Activated CD4-positive, alpha-beta T cell treated with anti-CD3 and anti-CD28 coated beads for 36 hours (primary cell): Measurements from ENCODE around the gene SPAG8. TPM values are rescaled to one million over a fixed set of nuclear protein-coding genes. Genes with fewer than 3 reads are reported as not detected.
A peak's percentile ranks its signal among the peaks of the same experiment; 100 is the strongest.

Experiments
- ATAC-seq: fragments of 200-7000 bp; cut with Tn5 transposase; one replicate; pipeline ENCODE4 v1.10.0; 2021; ENCODE audit warnings: mild to moderate bottlenecking, moderate library complexity
- CTCF ChIA-PET: fragments of 350-600 bp; sonication (Branson Sonifier 250); formaldehyde crosslinking; loops from one replicate; lab custom pipeline; 2021; ENCODE audit warnings: antibody characterized with exemption; lab: Charles Lee
- POLR2A ChIA-PET: fragments of 350-600 bp; sonication (Branson Sonifier 250); formaldehyde crosslinking; loops from one replicate; lab custom pipeline; 2021; ENCODE audit warnings: antibody characterized with exemption, inconsistent platforms; lab: Charles Lee
- DNase-seq: peaks from one replicate; pipeline ENCODE4 v3.0.0-alpha.2; 2020
- H3K27ac Mint-ChIP-seq: one replicate; pipeline ENCODE4 v1.8.0; 2021; ENCODE audit warnings: mixed read lengths
- H3K27me3 Mint-ChIP-seq: one replicate; pipeline ENCODE4 v1.8.0; 2021; ENCODE audit warnings: mixed read lengths
- H3K36me3 Mint-ChIP-seq: one replicate; pipeline ENCODE4 v1.8.0; 2021; ENCODE audit warnings: low read depth, mixed read lengths
- H3K4me1 Mint-ChIP-seq: one replicate; pipeline ENCODE4 v1.8.0; 2021; ENCODE audit warnings: mixed read lengths
- H3K4me3 Mint-ChIP-seq: one replicate; pipeline ENCODE4 v1.8.0; 2021; ENCODE audit warnings: mild to moderate bottlenecking, moderate library complexity, mixed read lengths
- H3K9me3 Mint-ChIP-seq: one replicate; pipeline ENCODE4 v1.8.0; 2021; ENCODE audit warnings: low read depth, mixed read lengths
- intact Hi-C, 2 experiments: fragments of 100-400 bp; cut with DNase I in 1 of 2; cut with micrococcal nuclease in 1 of 2; formaldehyde crosslinking; loops; one replicate each; pipeline versions ENCODE4 v1.14.2 to v1.15.1; 2022 to 2024; cut with DNase I, micrococcal nuclease
- total RNA-seq, 2 experiments: library from RNA; stranded (reverse); gene quantifications; one replicate each; pipeline ENCODE4 v1.2.3, GENCODE V29; 2021

SPAG8 gene, protein sequence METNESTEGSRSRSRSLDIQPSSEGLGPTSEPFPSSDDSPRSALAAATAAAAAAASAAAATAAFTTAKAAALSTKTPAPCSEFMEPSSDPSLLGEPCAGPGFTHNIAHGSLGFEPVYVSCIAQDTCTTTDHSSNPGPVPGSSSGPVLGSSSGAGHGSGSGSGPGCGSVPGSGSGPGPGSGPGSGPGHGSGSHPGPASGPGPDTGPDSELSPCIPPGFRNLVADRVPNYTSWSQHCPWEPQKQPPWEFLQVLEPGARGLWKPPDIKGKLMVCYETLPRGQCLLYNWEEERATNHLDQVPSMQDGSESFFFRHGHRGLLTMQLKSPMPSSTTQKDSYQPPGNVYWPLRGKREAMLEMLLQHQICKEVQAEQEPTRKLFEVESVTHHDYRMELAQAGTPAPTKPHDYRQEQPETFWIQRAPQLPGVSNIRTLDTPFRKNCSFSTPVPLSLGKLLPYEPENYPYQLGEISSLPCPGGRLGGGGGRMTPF
- total RNA-seq = 1 to 10 TPM in 1 of 2 experiments, under 1 TPM in 1; 0.85 to 1.7 TPM

DNA sequence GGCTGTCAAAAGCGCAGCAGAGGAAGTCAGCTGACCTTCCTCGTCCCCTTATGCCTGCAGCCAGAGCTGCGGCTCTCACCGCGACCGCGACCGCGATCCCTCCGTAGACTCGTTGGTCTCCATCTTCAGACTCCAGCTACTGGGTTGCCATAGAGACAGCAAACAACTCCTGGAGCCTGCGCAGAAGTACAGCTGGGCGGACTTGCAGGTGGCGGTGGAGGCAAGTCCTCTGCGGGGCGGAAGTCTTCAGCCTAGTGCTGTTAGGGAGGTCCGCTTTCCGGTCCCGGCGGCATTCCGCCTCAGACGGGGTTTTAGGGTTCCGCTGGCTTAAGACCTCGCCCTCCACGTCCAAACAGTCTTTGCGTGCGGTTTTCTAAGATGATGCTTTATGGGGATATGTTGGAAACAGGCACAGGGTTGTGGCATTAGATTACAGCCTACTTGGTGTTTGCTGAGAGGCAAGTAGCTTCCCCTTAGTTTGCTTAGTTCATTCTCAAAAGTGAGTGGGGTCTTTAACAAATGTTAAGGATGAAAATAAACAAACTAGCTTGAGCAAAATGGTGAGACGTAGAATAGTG is at the start of gene SPAG8:
Gene SPAG8 (minus strand): TSS at position 238 of the 578 bp plus-strand sequence. CDS start 115 bp downstream, at position 123.
- DNase-seq (peak; percentile 95), ATAC-seq (peak; percentile 70)
- H3K4me3 Mint-ChIP-seq = peak within 1 kb of the TSS; percentile 76
- intact Hi-C loops = loop anchor here (1.0 to 10.0 kb wide), 9 partner anchors 63 to 1653 kb away; partner anchors contain the start of genes ATOSB (in 1 of the 2), CCDC107 (in 1 of the 2), CCL27 (in 1 of the 2) and CREB3 (in 1 of the 2)
- peaks cover 33% of the 10 kb centered on the region for H3K4me1 Mint-ChIP-seq
- H3K36me3 Mint-ChIP-seq = peaks cover 10% of the 10 kb centered on the region
- CTCF ChIA-PET = interaction anchor here (0.6 to 3.2 kb wide), 16 partner anchors 15 to 377 kb away, joined by 3 to 16 read pairs (median 4); partner anchors contain the start of genes CREB3, GBA2, RGP1 and TLN1
- peaks cover 2% of the 10 kb centered on the region for H3K9me3 Mint-ChIP-seq
- H3K27me3 Mint-ChIP-seq = no peaks in the 10 kb centered on the region
- POLR2A ChIA-PET = no interaction called here
- H3K27ac Mint-ChIP-seq = peak within 1 kb of the TSS; percentile 90

DNA sequence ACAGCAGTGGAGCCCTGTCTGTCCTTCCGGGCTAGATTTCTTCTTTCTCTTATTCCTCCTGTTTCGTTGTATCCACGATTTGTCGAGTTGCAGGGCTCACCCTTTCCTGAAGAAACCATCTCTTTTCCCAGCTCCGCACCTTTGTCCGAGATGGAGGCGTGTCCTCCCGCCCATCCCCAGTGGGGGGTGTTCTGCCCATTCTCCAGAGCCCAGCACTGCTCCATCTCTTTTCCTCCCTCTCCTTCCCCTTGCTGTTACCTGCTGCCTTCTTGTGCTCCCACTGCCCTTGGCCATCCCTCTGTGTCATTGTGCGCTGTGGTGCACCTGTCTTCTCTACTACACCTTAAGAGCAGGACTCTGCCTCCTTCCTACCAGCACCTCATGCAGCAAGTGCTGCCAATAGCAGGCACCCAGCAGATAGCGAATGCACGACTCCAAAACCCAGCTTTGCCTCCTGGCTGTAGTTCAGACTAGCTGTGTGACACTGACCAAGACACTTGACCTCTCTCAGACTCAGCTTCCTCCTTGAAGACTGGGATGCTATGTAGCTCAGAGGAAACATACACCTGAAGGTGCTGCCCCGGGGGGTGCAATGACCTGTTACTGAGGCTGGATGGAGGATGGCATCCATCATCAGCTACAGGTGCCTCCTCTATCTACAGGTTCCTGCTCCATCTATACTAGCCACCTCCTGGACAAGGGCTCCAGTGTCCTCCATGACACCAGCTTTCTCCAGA is 49.3 kb upstream of the SPAG8 start:
- Mint-ChIP-seq H3K4me1 (no peaks in the 10 kb centered on the region), H3K27ac (no peak overlapping the region), H3K9me3 (no peaks in the 10 kb centered on the region), H3K4me3 (no peak overlapping the region), H3K36me3 (no peaks in the 10 kb centered on the region), H3K27me3 (peaks cover 5% of the 10 kb centered on the region)
- DNase-seq (no peak), ATAC-seq (no peak)
- POLR2A ChIA-PET = no interaction called here
- intact Hi-C loops = no loop called here
- CTCF ChIA-PET = interaction anchor here (0.6 to 2.5 kb wide), 5 partner anchors 17 to 167 kb away, joined by 3 to 8 read pairs (median 3); no protein-coding TSS in a partner anchor

DNA sequence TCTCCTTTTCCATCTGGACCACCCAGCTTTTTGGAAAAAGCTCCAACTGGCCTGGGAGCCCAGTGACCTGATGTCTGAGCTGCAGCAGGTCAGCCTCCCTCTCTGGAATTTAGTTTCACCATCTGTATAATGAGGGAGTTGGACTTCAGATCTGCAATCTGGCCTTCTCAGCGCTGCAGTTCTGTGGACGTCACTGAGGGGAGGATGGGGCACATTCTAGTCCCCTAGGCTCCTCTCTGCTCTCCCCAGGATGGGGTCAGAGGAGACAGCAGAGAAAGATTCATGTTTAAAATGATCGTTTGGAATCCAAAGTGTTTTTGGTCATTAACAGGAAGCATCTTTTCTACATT is 47.9 kb upstream of the SPAG8 start:
- Mint-ChIP-seq H3K4me3 (no peak overlapping the region), H3K36me3 (no peaks in the 10 kb centered on the region), H3K4me1 (no peaks in the 10 kb centered on the region), H3K9me3 (no peaks in the 10 kb centered on the region), H3K27me3 (peaks cover 5% of the 10 kb centered on the region), H3K27ac (no peak overlapping the region)
- intact Hi-C loops = no loop called here
- POLR2A ChIA-PET = interaction anchor here (0.6 kb wide), 1 partner anchor 699 kb away, joined by 3 read pairs; no protein-coding TSS in a partner anchor
- no peak for ATAC-seq
- CTCF ChIA-PET = interaction anchor here (0.6 to 1.0 kb wide), 3 partner anchors 16 to 139 kb away, joined by 3 to 4 read pairs (median 3); no protein-coding TSS in a partner anchor
- DNase-seq = no peak

DNA sequence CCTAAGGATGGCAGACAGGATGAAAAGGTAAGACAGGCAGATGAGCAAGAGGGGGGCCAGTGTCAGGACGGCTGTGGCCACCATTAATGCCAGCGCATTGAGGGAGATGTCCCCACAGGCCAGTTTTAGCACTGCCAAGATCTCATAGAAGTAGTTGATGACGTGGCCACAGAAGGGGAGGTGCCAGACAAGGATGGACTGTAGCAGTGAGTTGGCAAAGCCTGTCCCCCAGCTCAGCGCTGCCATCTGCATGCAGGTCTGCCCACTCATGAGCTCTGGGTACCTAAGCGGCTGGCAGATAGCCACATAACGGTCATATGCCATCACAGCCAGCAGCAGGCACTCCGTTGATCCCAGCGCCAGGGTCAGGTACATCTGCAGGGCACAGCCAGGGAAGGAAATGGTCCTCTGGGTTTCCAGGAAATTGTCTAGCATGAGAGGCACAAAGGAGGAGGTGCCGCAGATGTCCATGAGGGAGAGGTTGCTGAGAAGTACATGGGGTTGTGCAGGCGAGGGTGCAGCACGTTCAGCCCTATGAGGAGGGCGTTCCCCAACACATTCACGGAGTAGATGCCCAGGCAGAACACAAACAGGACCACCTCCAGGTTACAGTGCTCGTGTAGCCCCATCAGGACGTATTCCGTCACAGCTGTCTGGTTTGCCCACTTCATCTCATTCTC is 47.4 kb upstream of the SPAG8 start:
- ATAC-seq (peak; percentile 74), DNase-seq (peak; percentile 45)
- ChIA-PET CTCF (interaction anchor here (0.6 to 1.0 kb wide), 3 partner anchors 19 to 140 kb away, joined by 3 to 4 read pairs (median 3); no protein-coding TSS in a partner anchor), POLR2A (interaction anchor here (0.6 kb wide), 1 partner anchor 698 kb away, joined by 3 read pairs; no protein-coding TSS in a partner anchor)
- no peaks in the 10 kb centered on the region for H3K9me3 Mint-ChIP-seq
- H3K4me3 Mint-ChIP-seq = no peak overlapping the region
- H3K4me1 Mint-ChIP-seq = no peaks in the 10 kb centered on the region
- intact Hi-C loops = no loop called here
- H3K36me3 Mint-ChIP-seq = no peaks in the 10 kb centered on the region
- H3K27ac Mint-ChIP-seq = no peak overlapping the region
- peaks cover 5% of the 10 kb centered on the region for H3K27me3 Mint-ChIP-seq

DNA sequence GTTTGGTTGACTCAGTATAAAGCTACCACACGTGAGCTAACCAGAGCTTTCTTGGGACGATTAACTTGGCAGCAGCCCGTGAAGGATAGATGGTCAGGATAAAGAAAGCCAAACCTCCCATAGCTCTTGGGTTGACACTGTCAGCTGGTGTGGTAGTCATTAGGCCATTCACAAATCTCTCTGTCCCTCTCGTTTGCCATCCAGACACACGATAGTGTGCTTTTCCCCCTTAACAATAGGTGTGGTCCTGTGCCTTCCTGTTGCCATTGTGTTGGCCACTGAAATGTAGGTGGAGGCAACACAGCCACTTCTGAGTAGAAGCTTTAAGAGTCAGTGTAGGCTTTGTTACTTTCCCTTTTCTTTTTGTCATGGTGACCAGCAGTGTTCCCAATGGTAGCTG is 46.4 kb upstream of the SPAG8 start:
- Mint-ChIP-seq H3K9me3 (no peaks in the 10 kb centered on the region), H3K27me3 (peaks cover 5% of the 10 kb centered on the region), H3K27ac (no peak overlapping the region), H3K36me3 (no peaks in the 10 kb centered on the region), H3K4me1 (no peaks in the 10 kb centered on the region), H3K4me3 (no peak overlapping the region)
- intact Hi-C loops = no loop called here
- ChIA-PET POLR2A (no interaction called here), CTCF (interaction anchor here (0.6 to 2.4 kb wide), 7 partner anchors 20 to 247 kb away, joined by 3 to 10 read pairs (median 5); no protein-coding TSS in a partner anchor)
- no peak for DNase-seq
- ATAC-seq = no peak

DNA sequence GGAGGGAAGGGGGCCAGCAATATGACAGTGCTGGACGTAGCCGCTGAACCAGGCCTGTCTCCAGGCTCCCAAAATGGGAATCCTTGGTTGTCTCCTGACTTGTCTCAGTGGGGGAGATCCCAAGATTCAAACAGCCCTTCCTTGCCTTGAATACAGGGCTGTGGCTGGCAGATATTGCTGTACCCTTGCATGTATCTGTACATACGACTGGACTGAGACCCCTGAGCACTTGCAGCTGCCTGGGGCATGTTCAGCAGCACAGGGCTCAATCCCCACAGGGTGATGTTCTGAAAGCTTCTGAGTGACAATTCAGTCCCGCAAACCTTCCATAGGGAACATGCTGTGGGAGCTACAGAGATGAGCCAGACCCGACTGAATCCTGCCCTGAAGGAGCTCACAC is 44.8 kb upstream of the SPAG8 start:
- H3K36me3 Mint-ChIP-seq = no peaks in the 10 kb centered on the region
- ChIA-PET CTCF (interaction anchor here (0.7 to 2.4 kb wide), 7 partner anchors 25 to 82 kb away, joined by 3 to 10 read pairs (median 4); no protein-coding TSS in a partner anchor), POLR2A (no interaction called here)
- no peak overlapping the region for H3K27ac Mint-ChIP-seq
- intact Hi-C loops = no loop called here
- H3K27me3 Mint-ChIP-seq = peaks cover 5% of the 10 kb centered on the region
- DNase-seq (no peak), ATAC-seq (no peak)
- no peak overlapping the region for H3K4me3 Mint-ChIP-seq
- H3K9me3 Mint-ChIP-seq = no peaks in the 10 kb centered on the region
- no peaks in the 10 kb centered on the region for H3K4me1 Mint-ChIP-seq

DNA sequence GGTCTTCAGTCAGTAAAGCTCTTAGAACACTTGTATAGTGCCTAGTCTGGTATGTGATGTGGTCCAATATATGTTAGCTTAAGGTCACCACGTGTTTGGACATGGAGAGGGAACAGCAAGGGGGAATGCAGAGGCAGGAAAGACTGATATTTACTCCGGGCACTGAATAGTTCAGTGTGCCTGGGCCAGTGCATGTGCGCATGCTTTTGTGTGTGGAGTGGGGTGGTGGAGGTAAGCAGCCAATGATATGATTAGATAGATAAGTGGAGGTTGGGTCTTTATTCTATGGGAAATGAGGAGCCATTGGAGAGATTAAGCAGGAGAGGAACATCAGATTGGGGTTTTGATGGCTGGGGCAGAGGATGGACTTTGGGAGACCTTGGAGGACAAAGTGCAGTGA is 44.1 kb upstream of the SPAG8 start:
- POLR2A ChIA-PET = interaction anchor here (0.6 kb wide), 1 partner anchor 83 kb away, joined by 4 read pairs; no protein-coding TSS in a partner anchor

DNA sequence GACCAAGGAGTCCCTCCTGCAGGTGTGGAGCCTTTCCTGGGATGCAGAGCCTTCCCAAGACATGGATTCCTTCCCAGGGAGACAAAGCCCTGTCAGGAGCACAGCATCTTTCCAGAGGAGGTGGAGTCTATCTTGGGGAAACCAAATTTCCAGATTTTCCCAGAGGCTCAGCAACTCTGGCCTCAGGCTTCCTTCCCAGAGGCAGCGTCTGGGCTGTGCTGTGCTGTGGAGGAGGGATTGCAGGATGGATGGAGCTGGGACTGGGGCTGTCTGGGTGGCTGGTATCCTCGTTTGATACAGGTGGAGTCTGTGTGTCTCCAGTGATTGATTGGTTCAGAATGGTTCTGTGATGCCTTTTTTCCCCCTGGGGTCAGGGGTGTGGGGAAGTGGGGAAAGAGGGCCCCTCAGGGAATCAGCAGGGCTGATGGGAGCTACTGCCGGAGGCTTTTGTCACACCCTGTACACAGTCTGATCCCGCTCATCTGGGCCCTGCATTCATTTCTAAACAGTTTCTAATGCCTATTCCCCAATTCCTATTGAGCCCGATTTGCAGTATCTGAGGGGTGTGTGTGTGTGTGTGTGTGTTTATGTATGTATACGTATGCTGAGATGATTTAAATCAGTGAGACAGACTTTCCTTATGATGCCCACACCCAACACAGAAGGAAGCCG is 42.2 kb upstream of the SPAG8 start:
- CTCF ChIA-PET = interaction anchor here (0.7 to 1.3 kb wide), 2 partner anchors 29 to 164 kb away, joined by 3 read pairs; no protein-coding TSS in a partner anchor
- Mint-ChIP-seq H3K27me3 (no peaks in the 10 kb centered on the region), H3K9me3 (no peaks in the 10 kb centered on the region), H3K4me1 (no peaks in the 10 kb centered on the region), H3K36me3 (no peaks in the 10 kb centered on the region), H3K4me3 (no peak overlapping the region), H3K27ac (no peak overlapping the region)
- intact Hi-C loops = loop anchor here in 1 of 2 experiments (5.0 kb wide), 1 partner anchor 38 kb away; no protein-coding TSS in a partner anchor
- POLR2A ChIA-PET = no interaction called here
- ATAC-seq (no peak), DNase-seq (no peak)

More for the DNA sequence above, 44.1 kb upstream of the SPAG8 start:
- intact Hi-C loops = no loop called here
- CTCF ChIA-PET = interaction anchor here (0.7 to 1.8 kb wide), 4 partner anchors 26 to 81 kb away, joined by 3 to 4 read pairs (median 4); no protein-coding TSS in a partner anchor
- no peak for DNase-seq
- Mint-ChIP-seq H3K36me3 (no peaks in the 10 kb centered on the region), H3K4me1 (no peaks in the 10 kb centered on the region), H3K9me3 (no peaks in the 10 kb centered on the region), H3K27ac (no peak overlapping the region), H3K4me3 (no peak overlapping the region), H3K27me3 (peaks cover 1% of the 10 kb centered on the region)
- ATAC-seq = no peak

DNA sequence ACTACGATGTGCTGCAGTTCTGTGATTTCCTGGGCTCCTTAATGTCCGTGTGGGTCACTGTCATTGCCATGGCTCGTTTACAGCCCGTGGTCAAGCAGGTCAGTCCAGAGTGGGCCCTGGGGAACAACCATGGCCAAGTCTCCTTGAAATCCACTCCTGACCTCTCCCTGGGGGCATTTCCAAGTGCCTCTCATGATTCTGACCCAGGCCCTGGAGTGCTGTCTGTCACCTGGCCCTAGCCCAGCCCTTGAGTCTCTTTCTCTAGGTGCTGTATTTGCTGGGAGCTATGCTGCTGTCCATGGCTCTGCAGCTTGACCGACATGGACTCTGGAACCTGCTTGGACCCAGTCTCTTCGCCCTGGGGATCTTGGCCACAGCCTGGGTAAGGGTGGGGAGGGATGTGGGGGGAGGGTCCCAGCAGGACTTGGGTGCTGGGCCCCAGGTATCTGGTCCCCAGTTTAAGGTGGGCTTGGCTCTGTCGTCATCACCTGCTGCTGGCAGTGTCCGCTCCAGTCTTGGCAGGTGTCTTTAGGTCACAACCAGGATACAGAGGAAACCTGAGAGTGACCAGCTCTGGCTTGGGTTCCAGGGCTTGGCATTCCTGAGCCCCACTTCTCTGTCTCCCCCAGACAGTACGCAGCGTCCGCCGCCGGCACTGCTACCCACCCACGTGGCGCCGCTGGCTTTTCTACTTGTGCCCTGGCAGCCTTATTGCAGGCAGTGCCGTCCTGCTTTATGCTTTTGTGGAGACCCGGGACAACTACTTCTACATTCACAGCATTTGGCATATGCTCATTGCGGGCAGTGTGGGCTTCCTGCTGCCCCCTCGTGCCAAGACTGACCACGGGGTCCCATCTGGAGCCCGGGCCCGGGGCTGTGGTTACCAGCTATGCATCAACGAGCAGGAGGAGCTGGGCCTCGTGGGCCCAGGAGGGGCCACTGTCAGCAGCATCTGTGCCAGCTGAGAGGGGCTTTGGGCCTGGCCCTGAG is 41.1 kb upstream of the SPAG8 start:
- ChIA-PET CTCF (interaction anchor here (0.5 to 1.2 kb wide), 3 partner anchors 11 to 42 kb away, joined by 3 to 8 read pairs (median 3); no protein-coding TSS in a partner anchor), POLR2A (no interaction called here)
- Mint-ChIP-seq H3K9me3 (no peaks in the 10 kb centered on the region), H3K36me3 (no peaks in the 10 kb centered on the region), H3K4me1 (peaks cover 3% of the 10 kb centered on the region), H3K4me3 (no peak overlapping the region), H3K27me3 (no peaks in the 10 kb centered on the region), H3K27ac (no peak overlapping the region)
- ATAC-seq (no peak), DNase-seq (no peak)
- intact Hi-C loops = loop anchor here in 1 of 2 experiments (5.0 kb wide), 1 partner anchor 39 kb away; no protein-coding TSS in a partner anchor
